Measurements from ENCODE around the gene CASP10.
"Not testable (repeated sequence)": the region's sequence is repeated elsewhere in the genome, so short reads cannot be mapped to it uniquely, and the experiment has no call there.

CASP10 gene

GRCh38 chr2:201174687-201175086 is 8.3 kb upstream of the CASP10 start:
- no peak overlapping the region for H3K4me3 Mint-ChIP-seq
- H3K9me3 Mint-ChIP-seq: peaks cover 5% of the 10 kb centered on the region
- no peak overlapping the region for H3K27ac Mint-ChIP-seq
- H3K4me1 Mint-ChIP-seq: peaks cover 16% of the 10 kb centered on the region
- ATAC-seq: no peak
- no peaks in the 10 kb centered on the region for H3K27me3 Mint-ChIP-seq
- H3K36me3 Mint-ChIP-seq (ENCODE audit: low read depth): no peaks in the 10 kb centered on the region
- no peak for DNase-seq

- no peak overlapping the region for H3K4me3 Mint-ChIP-seq
- no peaks in the 10 kb centered on the region for H3K27me3 Mint-ChIP-seq
- ATAC-seq (no peak), DNase-seq (no peak)
- no peaks in the 10 kb centered on the region for H3K36me3 Mint-ChIP-seq (ENCODE audit: low read depth)
- H3K27ac Mint-ChIP-seq: no peak overlapping the region
- H3K9me3 Mint-ChIP-seq: peaks cover 5% of the 10 kb centered on the region
- peaks cover 20% of the 10 kb centered on the region for H3K4me1 Mint-ChIP-seq
These were observed 6.9 kb upstream of the CASP10 start for GRCh38 chr2:201176081-201176481.

- Mint-ChIP-seq H3K4me3 (no peak overlapping the region), H3K4me1 (peaks cover 43% of the 10 kb centered on the region), H3K36me3 (ENCODE audit: low read depth) (no peaks in the 10 kb centered on the region), H3K27me3 (no peaks in the 10 kb centered on the region), H3K9me3 (no peaks in the 10 kb centered on the region), H3K27ac (no peak overlapping the region)
- no peak for DNase-seq
- peak; percentile 5 for ATAC-seq
These were observed 2.9 kb upstream of the CASP10 start for GRCh38 chr2:201180010-201180409.

- DNase-seq: no peak
- Mint-ChIP-seq H3K4me1 (peaks cover 62% of the 10 kb centered on the region), H3K27ac (peak overlapping the region; percentile 88), H3K9me3 (no peaks in the 10 kb centered on the region), H3K4me3 (peak overlapping the region; percentile 89), H3K36me3 (ENCODE audit: low read depth) (peaks cover 20% of the 10 kb centered on the region), H3K27me3 (no peaks in the 10 kb centered on the region)
- ATAC-seq: no peak
These were observed 405 bp downstream of the CASP10 start for GRCh38 chr2:201183365-201183727.

GRCh38 chr2:201183835-201184234 is 894 bp downstream of the CASP10 start:
- not testable (repeated sequence) for H3K9me3 Mint-ChIP-seq, H3K27me3 Mint-ChIP-seq
- DNase-seq: peak; percentile 16
- Mint-ChIP-seq H3K36me3 (ENCODE audit: low read depth) (peaks cover 24% of the 10 kb centered on the region), H3K4me1 (peaks cover 66% of the 10 kb centered on the region), H3K4me3 (peak overlapping the region; percentile 89), H3K27ac (peak overlapping the region; percentile 88)
- peak; percentile 25 for ATAC-seq

- peak; percentile 21 for ATAC-seq
- H3K27ac Mint-ChIP-seq: peak overlapping the region; percentile 88
- peak overlapping the region; percentile 89 for H3K4me3 Mint-ChIP-seq
- DNase-seq, H3K9me3 Mint-ChIP-seq, H3K27me3 Mint-ChIP-seq: not testable (repeated sequence)
- H3K36me3 Mint-ChIP-seq (ENCODE audit: low read depth): peaks cover 26% of the 10 kb centered on the region
- peaks cover 67% of the 10 kb centered on the region for H3K4me1 Mint-ChIP-seq
These were observed 1.3 kb downstream of the CASP10 start for GRCh38 chr2:201184248-201184647.

- H3K4me3 Mint-ChIP-seq: peak overlapping the region; percentile 89
- no peaks in the 10 kb centered on the region for H3K9me3 Mint-ChIP-seq
- H3K4me1 Mint-ChIP-seq: peaks cover 75% of the 10 kb centered on the region
- H3K36me3 Mint-ChIP-seq (ENCODE audit: low read depth): peaks cover 33% of the 10 kb centered on the region
- DNase-seq (peak; percentile 27), ATAC-seq (no peak)
- no peaks in the 10 kb centered on the region for H3K27me3 Mint-ChIP-seq
- peak overlapping the region; percentile 88 for H3K27ac Mint-ChIP-seq
These were observed 2.9 kb downstream of the CASP10 start for GRCh38 chr2:201185863-201186262.

- no peaks in the 10 kb centered on the region for H3K27me3 Mint-ChIP-seq
- peaks cover 84% of the 10 kb centered on the region for H3K4me1 Mint-ChIP-seq
- H3K36me3 Mint-ChIP-seq (ENCODE audit: low read depth): peaks cover 37% of the 10 kb centered on the region
- no peak overlapping the region for H3K4me3 Mint-ChIP-seq
- peak overlapping the region; percentile 54 for H3K27ac Mint-ChIP-seq
- no peak for DNase-seq
- no peaks in the 10 kb centered on the region for H3K9me3 Mint-ChIP-seq
- no peak for ATAC-seq
These were observed 4.0 kb downstream of the CASP10 start for GRCh38 chr2:201186982-201187381.

GRCh38 chr2:201188449-201188848 is 5.5 kb downstream of the CASP10 start:
- H3K4me3 Mint-ChIP-seq: no peak overlapping the region
- no peak overlapping the region for H3K27ac Mint-ChIP-seq
- DNase-seq (no peak), ATAC-seq (no peak)
- H3K9me3 Mint-ChIP-seq: no peaks in the 10 kb centered on the region
- H3K36me3 Mint-ChIP-seq (ENCODE audit: low read depth): peaks cover 43% of the 10 kb centered on the region
- peaks cover 82% of the 10 kb centered on the region for H3K4me1 Mint-ChIP-seq
- H3K27me3 Mint-ChIP-seq: no peaks in the 10 kb centered on the region

GRCh38 chr2:201191132-201191875 is 8.4 kb downstream of the CASP10 start:
- ATAC-seq (no peak), DNase-seq (no peak)
- Mint-ChIP-seq H3K27me3 (no peaks in the 10 kb centered on the region), H3K27ac (no peak overlapping the region), H3K4me3 (no peak overlapping the region), H3K4me1 (peaks cover 84% of the 10 kb centered on the region), H3K36me3 (ENCODE audit: low read depth) (peaks cover 58% of the 10 kb centered on the region), H3K9me3 (no peaks in the 10 kb centered on the region)

- Mint-ChIP-seq H3K36me3 (ENCODE audit: low read depth) (peaks cover 52% of the 10 kb centered on the region), H3K9me3 (no peaks in the 10 kb centered on the region), H3K4me3 (peak overlapping the region; percentile 47), H3K27me3 (no peaks in the 10 kb centered on the region), H3K4me1 (peaks cover 66% of the 10 kb centered on the region), H3K27ac (peak overlapping the region; percentile 70)
- ATAC-seq (peak; percentile 97), DNase-seq (no peak)
These were observed 11.2 kb downstream of the CASP10 start for GRCh38 chr2:201194097-201194496.

GRCh38 chr2:201195331-201195730 is 12.4 kb downstream of the CASP10 start:
- ATAC-seq (no peak), DNase-seq (no peak)
- peaks cover 57% of the 10 kb centered on the region for H3K4me1 Mint-ChIP-seq
- peaks cover 52% of the 10 kb centered on the region for H3K36me3 Mint-ChIP-seq (ENCODE audit: low read depth)
- no peak overlapping the region for H3K4me3 Mint-ChIP-seq
- H3K9me3 Mint-ChIP-seq: no peaks in the 10 kb centered on the region
- no peaks in the 10 kb centered on the region for H3K27me3 Mint-ChIP-seq
- H3K27ac Mint-ChIP-seq: no peak overlapping the region

- no peak overlapping the region for H3K4me3 Mint-ChIP-seq
- no peak overlapping the region for H3K27ac Mint-ChIP-seq
- no peaks in the 10 kb centered on the region for H3K9me3 Mint-ChIP-seq
- no peaks in the 10 kb centered on the region for H3K27me3 Mint-ChIP-seq
- peaks cover 51% of the 10 kb centered on the region for H3K36me3 Mint-ChIP-seq (ENCODE audit: low read depth)
- no peak for DNase-seq
- H3K4me1 Mint-ChIP-seq: peaks cover 54% of the 10 kb centered on the region
- ATAC-seq: no peak
These were observed 13.1 kb downstream of the CASP10 start for GRCh38 chr2:201196003-201196402.

GRCh38 chr2:201196803-201197202 is 13.9 kb downstream of the CASP10 start:
- Mint-ChIP-seq H3K4me1 (peaks cover 50% of the 10 kb centered on the region), H3K9me3 (no peaks in the 10 kb centered on the region), H3K4me3 (no peak overlapping the region), H3K27ac (no peak overlapping the region), H3K36me3 (ENCODE audit: low read depth) (peaks cover 53% of the 10 kb centered on the region), H3K27me3 (no peaks in the 10 kb centered on the region)
- DNase-seq (no peak), ATAC-seq (no peak)

- DNase-seq: no peak
- ATAC-seq: no peak
- peaks cover 55% of the 10 kb centered on the region for H3K36me3 Mint-ChIP-seq (ENCODE audit: low read depth)
- H3K4me1 Mint-ChIP-seq: peaks cover 42% of the 10 kb centered on the region
- no peaks in the 10 kb centered on the region for H3K9me3 Mint-ChIP-seq
- H3K27ac Mint-ChIP-seq: no peak overlapping the region
- no peak overlapping the region for H3K4me3 Mint-ChIP-seq
- no peaks in the 10 kb centered on the region for H3K27me3 Mint-ChIP-seq
These were observed 14.8 kb downstream of the CASP10 start for GRCh38 chr2:201197781-201198180.

- no peak for DNase-seq
- ATAC-seq: no peak
- peaks cover 41% of the 10 kb centered on the region for H3K36me3 Mint-ChIP-seq (ENCODE audit: low read depth)
- H3K4me1 Mint-ChIP-seq: peaks cover 25% of the 10 kb centered on the region
- H3K9me3 Mint-ChIP-seq: no peaks in the 10 kb centered on the region
- H3K4me3 Mint-ChIP-seq: no peak overlapping the region
- H3K27me3 Mint-ChIP-seq: no peaks in the 10 kb centered on the region
- H3K27ac Mint-ChIP-seq: peak overlapping the region; percentile 15
These were observed 16.9 kb downstream of the CASP10 start for GRCh38 chr2:201199847-201200246.
